HG03442 (cell line): Measurements from ENCODE around the gene DLD.
"Not testable (repeated sequence)": the region's sequence is repeated elsewhere in the genome, so short reads cannot be mapped to it uniquely, and the experiment has no call there.

ENCODE experiments used
- ATAC-seq: cut with Tn5 transposase; IDR thresholded peaks from one replicate; pipeline ENCODE4 v1.9.1; 2021; ENCODE audit warnings: mild to moderate bottlenecking, moderate library complexity; ENCODE audit not compliant: unreplicated experiment

DLD gene

DNA sequence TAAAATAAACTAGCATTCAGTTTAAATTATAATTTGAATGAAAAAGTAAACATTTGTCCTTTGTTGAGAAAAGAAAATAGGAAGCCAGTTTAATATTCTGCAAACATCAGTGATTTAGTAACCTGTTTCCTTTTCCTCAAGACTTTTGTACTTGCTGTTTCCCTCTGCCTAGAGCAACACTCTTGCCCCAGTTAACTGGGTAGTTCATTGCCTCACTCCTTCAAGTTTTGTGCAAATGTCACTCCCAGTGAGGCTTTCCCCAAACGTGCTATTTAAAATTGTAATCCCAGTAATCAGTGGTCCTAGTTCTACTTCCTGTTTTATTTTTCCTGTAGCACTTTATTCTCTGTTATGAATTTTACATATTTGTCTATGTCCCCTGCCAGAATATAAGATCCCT, 23.8 kb downstream of the DLD start:
- no peak for ATAC-seq

- ATAC-seq: no peak
These were observed 24.6 kb downstream of the DLD start for GRCh38 chr7:107915541-107915940.

DNA sequence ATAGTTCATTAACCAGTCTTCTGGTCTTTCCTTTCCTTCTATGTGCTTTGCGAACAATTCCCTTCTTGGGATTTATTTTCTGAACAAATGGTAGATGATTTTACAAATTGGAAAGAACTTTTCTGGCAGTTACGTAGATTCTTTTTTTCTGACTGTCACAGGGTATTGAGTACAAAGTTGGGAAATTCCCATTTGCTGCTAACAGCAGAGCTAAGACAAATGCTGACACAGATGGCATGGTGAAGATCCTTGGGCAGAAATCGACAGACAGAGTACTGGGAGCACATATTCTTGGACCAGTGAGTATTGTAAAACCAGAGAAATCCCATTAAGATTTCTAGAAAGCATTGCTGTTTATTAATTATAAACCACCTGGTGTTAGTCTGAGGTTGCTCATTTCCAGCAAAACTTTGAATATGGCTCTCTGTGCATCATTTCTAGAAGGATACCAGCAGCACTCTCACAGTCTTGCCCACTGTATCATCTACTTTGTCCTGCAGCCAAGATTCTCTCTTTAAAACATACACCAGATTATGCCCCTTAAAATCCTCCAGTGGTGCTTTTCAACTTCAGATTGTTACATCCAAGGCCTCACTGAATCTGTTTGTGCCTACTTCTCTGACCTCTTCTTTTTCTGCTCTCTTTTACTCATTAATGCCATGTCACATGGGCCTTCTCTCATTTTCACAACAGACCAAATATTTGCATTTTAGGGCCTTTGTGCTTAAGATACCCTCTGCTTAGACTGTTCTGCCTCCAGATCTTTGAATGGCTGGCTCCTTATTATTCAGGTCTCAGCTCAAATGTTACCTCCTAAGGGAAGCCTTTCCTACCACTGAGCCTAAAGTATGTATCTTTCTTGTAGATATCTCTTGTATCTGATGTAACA, 27.0 kb downstream of the DLD start:
- ATAC-seq: peak; percentile 61

GRCh38 chr7:107918948-107919347, 28.0 kb downstream of the DLD start:
- no peak for ATAC-seq

DNA sequence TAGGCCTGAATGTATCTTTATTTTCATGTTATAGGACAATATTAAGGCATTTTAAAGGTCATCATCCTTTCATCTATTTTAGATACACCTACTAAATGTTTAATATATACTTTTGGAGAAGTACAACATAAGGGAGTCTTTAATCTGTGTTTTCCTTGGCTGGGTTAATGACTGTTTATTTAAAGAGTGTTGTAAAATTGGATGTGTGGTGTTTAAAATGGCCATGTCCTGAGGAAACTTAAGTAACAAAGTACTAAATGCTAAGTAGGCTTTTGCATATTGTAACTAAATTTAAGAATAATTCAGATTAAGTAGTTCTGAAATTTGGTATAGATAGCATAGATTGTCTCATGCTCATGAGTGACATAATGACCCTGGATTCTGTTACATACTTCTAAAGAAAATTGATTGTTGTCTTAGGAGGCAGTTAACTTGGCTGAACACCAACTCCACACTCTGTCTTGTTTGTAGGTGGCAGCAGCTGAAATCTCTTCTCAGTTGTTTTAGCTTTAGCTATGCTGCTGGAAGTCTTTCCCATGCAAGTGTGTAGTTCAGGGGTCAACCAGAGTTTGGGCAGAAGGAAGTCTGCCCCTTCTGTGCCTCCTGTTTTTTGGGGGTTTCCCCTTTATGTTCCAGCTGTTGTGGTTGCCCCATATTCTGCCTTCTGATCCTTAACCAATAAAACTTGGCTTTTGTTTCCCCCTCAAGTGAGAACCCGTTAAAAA, 29.2 kb downstream of the DLD start:
- ATAC-seq: no peak

DNA sequence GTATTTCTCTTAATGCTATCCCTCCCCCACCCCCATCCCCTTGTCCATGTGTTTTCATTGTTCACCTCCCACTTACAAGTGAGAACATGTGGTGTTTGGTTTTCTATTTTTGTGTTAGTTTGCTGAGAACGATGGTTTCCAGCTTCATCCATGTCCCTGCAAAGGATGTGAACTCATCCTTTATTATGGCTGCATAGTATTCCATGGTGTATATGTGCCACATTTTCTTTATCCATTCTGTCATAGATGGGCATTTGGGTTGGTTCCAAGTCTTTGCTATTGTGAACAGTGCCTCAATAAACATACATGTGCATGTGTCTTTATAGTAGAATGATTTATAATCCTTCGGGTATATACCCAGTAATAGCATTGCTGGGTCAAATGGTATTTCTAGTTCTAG, 30.8 kb downstream of the DLD start:
- ATAC-seq: not testable (repeated sequence)

- ATAC-seq: no peak
These were observed 31.9 kb downstream of the DLD start for GRCh38 chr7:107922886-107923285.

- ATAC-seq: peak; percentile 88
These were observed 34.0 kb downstream of the DLD start for GRCh38 chr7:107924841-107925504.

GRCh38 chr7:107926481-107926880, 35.5 kb downstream of the DLD start:
- no peak for ATAC-seq

DNA sequence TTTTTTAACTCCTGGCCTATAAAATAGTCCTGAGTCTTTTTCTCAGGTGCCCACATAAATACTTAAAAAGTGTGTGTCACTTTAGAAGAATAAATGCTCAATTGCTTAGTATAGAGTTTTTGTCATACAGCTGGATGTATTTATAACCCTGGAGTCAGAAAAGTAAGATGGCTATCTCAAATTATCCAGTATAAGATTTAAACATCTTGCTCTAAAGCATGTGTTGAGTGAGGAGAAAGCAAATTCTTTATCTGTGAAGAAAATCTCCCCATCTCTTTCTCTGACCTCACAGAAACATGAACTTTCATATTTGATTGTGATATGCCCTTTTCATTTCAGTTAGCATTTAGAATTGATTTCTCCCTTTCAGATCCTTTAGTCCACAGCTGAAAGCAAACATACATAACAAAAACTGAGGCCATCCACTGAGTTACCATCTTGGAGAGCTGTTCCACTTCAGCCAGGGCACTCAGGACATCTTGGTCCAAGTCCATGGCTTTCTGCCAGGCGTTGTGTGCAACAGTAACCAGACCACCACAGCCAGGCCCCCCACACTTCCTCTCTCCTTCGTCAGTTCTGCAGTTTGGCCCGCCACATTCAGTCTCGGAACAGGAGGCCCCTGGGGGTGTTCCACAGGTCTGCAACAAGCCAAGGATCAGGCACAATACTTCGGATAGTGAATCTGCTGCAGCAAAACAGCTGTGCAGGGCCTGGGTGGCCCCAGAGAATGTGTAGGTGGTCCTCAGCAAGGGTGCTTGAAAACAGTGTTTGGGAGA, 40.9 kb downstream of the DLD start:
- no peak for ATAC-seq

- ATAC-seq: no peak
These were observed 41.8 kb downstream of the DLD start for GRCh38 chr7:107932805-107933204.

DNA sequence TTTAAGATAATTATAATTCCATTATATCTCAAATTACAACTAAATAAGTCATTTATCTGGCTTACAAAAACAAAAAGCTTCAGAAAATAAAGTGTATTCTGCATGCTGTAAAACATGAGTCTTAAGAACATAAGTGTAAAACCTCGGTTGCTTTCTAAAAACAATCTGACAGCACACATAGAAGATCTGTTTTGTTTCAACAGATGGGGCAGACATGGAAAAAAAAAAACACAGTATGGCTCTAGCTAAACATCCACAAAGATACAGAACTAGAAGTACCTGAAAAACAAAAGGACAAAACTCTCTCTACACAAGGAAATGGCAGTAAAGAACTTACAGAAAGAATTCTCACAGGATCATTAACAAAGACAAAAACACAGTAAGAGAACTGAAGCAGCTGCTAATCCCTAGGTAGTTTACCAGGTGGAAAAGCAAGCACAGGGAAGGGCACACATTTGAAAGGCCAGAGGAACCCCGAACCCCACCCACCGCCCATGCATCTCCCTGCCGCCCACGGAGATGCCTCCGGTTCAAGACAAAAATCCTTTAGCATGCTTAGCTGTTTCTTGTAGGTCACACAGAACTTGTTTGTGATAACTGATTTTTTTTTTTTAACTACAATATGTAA, 42.5 kb downstream of the DLD start:
- no peak for ATAC-seq

GRCh38 chr7:107934991-107935770, 44.2 kb downstream of the DLD start:
- ATAC-seq: no peak

DNA sequence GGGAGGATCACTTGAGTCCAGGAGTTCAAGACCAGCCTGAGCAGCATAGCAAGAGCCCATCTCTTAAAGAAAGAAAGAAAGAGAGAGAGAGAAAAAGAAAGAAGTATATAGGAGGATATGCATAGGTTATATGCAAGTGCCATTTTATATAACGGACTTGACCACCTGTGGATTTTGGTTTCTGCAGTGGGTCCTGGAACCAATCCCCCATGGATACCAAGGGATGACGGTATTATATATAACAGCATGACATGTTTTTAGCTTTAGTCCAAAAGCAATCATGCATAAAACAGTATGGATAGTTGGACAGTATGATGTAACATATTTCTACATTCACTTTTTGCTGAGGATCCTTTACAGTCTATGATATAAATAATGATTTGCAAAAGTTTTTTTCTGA, 45.3 kb downstream of the DLD start:
- ATAC-seq: no peak

DNA sequence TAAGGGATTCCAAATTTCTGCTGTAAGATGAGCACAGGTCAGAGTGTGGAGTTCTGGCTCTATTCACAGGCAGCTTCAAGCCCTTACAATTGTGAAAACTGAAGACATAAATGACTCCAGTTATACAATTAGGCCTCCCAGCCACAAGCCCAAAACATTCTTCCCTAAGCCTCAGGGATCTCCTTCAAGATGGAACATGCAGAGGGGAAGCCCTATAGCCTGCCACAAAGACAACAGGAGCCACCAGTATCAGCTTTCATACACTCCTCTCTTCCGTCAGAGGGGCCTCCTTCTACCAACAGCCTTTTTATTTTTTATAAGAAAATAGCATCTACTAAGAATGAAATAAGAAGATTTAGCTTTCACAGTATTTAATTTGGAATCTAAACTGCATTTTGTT, 46.5 kb downstream of the DLD start:
- ATAC-seq: no peak

DNA sequence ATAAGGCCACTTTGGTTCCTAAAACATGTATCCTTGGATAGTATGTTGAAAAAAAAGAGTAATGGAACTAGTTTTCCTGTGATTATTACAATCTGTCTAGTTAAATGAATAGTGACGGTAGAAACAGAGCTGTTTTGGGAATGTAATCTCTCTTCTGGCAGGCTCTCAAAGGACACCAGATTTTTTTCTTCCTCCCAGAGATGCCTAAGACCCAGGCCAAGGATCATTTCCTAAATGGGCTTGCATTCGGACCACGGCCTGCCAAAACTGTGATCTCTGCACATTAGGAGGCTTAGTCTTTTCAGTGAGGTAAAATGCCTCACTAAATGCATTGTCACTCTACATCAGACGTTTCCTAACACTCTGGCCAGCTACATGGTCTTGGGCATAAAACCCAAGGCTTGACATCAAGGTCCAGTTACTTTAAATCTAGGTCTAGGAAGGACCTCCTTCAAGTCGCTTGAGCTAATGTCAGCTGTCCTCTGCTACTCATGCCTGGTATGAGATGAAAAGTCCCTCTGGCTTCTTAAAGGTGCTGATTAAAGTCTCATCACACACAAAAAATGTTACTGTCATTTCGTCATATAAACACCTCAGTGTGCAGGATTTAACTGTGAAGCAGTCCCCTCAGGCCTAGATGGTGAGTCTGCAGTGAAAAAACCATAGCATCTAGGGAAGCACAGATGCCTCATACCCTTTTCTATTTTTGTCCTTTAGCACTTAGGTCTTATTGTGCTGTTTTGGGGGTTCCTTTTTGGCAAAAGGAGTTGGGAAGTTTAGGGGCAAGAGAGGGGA, 47.7 kb downstream of the DLD start:
- no peak for ATAC-seq

DNA sequence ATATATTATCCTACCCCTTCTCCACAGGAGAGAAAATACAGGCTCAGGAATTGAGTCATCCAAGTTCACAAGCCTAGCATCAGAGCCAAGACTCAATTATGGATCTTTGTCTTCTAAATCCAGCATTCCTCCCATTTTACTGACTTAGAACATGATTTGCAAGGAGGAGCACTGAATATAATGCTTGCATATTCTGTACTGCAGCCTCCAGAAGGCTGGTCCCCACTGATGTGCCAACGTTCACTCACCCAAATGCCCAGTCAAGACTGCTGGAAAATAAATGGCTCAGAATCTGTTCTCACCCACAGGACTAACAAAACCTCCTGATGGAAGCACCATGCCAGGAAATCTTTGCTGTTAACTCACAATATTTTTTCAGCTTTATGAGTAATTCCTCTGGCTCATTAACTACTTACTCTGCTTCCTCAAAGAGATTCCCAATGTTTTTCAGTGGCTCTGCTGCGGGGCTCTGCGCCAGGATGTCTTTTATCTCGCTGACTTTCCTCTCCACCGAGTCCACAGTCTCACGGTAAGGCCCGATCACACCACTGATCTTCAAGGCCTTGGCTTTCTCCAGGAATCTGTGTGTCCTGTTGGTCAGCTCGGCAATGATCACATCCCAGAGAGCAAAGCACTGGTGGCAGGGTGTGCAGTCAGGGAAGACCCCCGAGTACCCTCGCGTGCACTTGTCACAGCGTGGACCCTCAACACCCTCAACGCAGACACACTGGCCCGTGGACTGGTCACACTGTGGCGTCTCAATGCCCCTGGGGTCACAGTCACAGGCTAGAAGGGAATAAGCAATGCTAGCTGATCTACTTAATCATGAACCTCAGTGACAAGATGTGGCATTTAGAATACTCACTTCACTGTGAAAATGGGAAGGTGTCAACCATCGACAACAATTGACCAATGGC, 48.8 kb downstream of the DLD start:
- ATAC-seq: no peak

DNA sequence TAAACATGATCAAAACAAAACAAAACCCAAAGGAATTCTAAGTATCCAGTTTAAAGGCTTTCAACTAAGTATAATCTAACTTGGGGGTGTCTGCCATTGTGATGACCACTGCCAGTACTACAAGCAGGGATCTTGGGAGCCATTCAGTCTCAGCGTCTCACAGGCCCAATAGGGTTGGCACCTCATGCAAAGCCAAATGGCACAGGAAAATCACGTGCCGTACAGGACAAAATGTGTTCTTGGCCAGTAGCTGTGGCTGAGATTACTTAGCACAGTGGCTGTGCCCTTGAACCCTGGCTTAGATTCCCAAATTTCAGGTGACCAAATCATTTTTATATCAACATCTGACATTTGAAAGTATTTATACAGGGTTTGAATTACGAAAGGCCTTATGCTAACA, 50.0 kb downstream of the DLD start:
- ATAC-seq: no peak
